Measurements from ENCODE around the gene ARHGEF37.
"Not testable (repeated sequence)": the region's sequence is repeated elsewhere in the genome, so short reads cannot be mapped to it uniquely, and the experiment has no call there.

The ARHGEF37 gene

DNA sequence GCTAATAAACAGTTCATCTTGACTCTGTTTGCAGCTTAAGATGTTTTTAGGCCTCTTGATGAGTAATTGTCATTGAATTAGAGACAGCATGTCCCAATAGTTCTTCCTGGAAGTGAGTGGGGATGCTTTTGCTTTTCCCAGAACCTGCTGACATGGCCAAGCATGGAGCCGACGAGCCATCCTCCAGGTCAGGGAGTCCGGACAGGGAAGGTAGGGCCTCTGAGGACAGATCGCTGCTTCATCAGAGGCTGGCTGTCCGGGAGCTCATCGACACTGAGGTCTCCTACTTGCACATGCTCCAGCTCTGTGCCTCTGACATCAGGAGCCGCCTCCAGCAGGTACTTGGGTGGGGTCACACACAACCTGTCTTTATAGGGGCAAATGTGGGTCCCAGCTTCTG is 16.3 kb downstream of the ARHGEF37 start:
- no peak for DNase-seq (ENCODE audit: low read depth in 2 of 2)
- no peak overlapping the region for H3K4me3 ChIP-seq (replicated peaks in 1 of 2; ENCODE audit: low read depth in 2 of 2, low read length in 2 of 2)
- TF ChIP-seq, protein P1, sequence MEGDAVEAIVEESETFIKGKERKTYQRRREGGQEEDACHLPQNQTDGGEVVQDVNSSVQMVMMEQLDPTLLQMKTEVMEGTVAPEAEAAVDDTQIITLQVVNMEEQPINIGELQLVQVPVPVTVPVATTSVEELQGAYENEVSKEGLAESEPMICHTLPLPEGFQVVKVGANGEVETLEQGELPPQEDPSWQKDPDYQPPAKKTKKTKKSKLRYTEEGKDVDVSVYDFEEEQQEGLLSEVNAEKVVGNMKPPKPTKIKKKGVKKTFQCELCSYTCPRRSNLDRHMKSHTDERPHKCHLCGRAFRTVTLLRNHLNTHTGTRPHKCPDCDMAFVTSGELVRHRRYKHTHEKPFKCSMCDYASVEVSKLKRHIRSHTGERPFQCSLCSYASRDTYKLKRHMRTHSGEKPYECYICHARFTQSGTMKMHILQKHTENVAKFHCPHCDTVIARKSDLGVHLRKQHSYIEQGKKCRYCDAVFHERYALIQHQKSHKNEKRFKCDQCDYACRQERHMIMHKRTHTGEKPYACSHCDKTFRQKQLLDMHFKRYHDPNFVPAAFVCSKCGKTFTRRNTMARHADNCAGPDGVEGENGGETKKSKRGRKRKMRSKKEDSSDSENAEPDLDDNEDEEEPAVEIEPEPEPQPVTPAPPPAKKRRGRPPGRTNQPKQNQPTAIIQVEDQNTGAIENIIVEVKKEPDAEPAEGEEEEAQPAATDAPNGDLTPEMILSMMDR (IDR thresholded peaks at IDR 0.05; ENCODE audit: low read depth, low read length): no peak

DNA sequence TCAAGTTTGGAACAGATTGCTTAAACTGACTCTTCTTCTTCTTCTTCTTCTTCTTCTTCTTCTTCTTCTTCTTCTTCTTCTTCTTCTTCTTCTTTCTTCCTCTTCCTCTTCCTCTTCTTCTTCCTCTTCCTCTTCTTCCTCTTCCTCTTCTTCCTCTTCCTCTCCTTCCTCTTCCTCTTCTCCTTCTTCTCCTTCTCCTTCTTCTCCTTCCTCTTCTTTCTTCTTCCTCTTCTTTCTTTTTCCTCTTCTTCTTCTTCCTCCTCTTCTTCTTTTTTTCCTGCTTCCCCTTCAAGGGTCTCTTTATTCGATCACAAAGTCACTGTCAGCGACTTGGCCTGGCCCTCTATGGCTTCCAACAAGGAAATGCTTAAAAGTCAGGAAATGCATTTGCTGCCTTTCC is 16.9 kb downstream of the ARHGEF37 start:
- H3K4me3 ChIP-seq (replicated peaks in 1 of 2; ENCODE audit: low read depth in 2 of 2, low read length in 2 of 2); DNase-seq (ENCODE audit: low read depth in 2 of 2): not testable (repeated sequence)

DNA sequence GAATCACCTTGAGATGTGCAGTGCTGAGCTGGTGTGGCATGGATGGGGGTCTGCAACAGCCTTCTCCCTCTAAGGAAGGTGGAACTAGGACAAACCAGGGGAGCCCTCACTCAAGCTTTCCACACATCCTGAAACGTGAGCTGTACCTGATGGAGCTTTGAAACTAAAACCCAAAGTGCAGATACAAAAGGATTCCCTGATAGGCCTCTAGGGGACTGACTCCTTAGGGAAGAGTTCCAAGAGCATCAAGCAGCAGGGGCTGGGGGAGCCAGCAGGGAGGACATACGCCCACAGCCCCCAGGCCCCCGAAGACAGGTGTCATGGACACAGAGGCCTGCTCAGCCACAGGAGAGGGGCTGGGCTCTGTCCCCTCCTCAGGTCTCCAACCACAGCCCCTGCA is 17.7 kb downstream of the ARHGEF37 start:
- TF ChIP-seq, protein P1 (IDR thresholded peaks at IDR 0.05; ENCODE audit: low read depth, low read length): no peak
- DNase-seq (ENCODE audit: low read depth in 2 of 2): no peak
- H3K4me3 ChIP-seq (replicated peaks in 1 of 2; ENCODE audit: low read depth in 2 of 2, low read length in 2 of 2): no peak overlapping the region

DNA sequence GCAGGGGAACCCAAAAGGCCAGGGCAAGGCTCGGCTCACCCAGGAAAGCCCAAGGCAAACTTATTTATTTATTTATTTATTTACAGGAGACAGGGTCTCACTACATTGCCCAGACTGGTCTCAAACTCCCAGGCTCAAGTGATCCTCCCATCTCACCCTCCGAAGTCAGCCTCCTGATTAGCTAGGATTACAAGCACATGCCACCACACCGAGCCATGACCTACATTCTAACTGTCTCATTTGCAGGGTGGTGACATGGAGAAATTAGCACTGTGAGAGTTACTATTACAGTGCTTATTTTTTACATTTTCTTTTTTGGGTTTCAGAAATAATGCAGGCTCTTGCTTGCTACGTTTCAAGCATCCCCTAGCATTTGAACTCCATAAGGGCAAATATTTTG is 18.1 kb downstream of the ARHGEF37 start:
- TF ChIP-seq, protein P1 (IDR thresholded peaks at IDR 0.05; ENCODE audit: low read depth, low read length): no peak
- DNase-seq (ENCODE audit: low read depth in 2 of 2): no peak
- no peak overlapping the region for H3K4me3 ChIP-seq (replicated peaks in 1 of 2; ENCODE audit: low read depth in 2 of 2, low read length in 2 of 2)

DNA sequence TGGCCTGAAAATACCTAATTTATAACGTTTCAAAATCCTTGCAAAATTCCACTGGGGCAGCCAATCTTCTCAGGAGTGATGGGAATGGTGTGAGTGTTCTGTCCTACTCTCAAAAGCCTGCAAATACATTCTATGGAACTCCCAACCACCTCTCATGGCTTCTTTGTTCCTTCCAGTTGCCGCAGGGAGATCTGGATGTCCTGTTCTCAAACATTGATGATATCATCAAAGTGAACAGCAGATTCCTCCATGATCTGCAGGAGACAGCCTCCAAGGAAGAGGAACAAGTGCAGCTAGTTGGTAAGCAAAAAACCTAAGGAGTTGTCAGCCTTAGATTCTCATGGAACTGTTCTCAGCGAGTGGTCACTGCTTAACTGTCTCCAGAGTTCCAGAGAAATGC is 19.6 kb downstream of the ARHGEF37 start:
- TF ChIP-seq, protein P1 (IDR thresholded peaks at IDR 0.05; ENCODE audit: low read depth, low read length): no peak
- H3K4me3 ChIP-seq (replicated peaks in 1 of 2; ENCODE audit: low read depth in 2 of 2, low read length in 2 of 2): no peak overlapping the region
- no peak for DNase-seq (ENCODE audit: low read depth in 2 of 2)

DNA sequence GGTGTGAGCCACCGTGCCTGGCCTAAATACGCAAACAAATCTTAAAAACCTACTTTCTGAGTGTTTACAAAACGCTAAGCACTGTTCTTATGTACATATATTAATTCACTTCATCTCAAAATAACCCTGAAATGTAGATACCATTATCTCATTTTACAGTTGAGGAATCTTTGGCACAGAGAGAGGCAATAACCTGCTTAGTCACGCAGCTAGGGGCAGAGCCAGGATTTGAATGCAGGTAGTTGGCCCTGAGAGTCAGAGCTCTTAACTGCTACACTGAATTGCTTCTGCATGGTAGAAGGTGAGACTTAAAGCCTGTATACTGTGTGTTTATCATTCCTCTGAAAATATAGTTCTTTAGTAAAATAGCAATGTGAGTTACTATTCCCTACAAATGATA is 21.9 kb downstream of the ARHGEF37 start:
- no peak overlapping the region for H3K4me3 ChIP-seq (replicated peaks in 1 of 2; ENCODE audit: low read depth in 2 of 2, low read length in 2 of 2)
- TF ChIP-seq, protein P1 (IDR thresholded peaks at IDR 0.05; ENCODE audit: low read depth, low read length): no peak
- no peak for DNase-seq (ENCODE audit: low read depth in 2 of 2)

DNA sequence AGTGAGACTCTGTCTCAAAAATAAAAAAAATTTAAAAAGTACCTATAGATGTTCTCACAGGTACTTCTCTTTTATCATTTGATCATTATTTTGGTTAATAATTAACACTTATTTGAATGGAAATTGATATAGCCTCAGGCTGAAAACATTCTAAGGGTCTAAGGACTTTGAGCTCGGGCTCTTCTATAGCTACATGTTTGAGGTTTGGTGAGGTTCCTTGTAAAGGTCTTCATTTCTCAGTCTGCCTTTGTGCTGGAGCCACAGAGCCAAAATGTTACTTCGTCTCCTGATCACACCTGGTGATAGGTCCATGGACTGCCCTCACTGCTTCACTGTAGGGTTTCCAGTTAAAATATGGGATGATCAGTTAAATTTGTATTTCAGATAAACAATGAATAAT is 22.6 kb downstream of the ARHGEF37 start:
- DNase-seq (ENCODE audit: low read depth in 2 of 2): no peak
- TF ChIP-seq, protein P1 (IDR thresholded peaks at IDR 0.05; ENCODE audit: low read depth, low read length): no peak
- H3K4me3 ChIP-seq (replicated peaks in 1 of 2; ENCODE audit: low read depth in 2 of 2, low read length in 2 of 2): no peak overlapping the region
